22Rv1 (cell line): Measurements from ENCODE around the gene OPRM1.

Experiments
- ZFX ChIP-seq: fragments of 450-650 bp; IDR thresholded peaks from 2 replicates; pipeline ENCODE4 v1.6.1; 2017; ENCODE audit warnings: antibody characterized with exemption, borderline replicate concordance
- TF ChIP-seq, protein P1 (sequence below): fragments of 450-650 bp; IDR thresholded peaks from 2 replicates; pipeline ENCODE4 v1.5.1; 2017; ENCODE audit warnings: mild to moderate bottlenecking

DNA sequence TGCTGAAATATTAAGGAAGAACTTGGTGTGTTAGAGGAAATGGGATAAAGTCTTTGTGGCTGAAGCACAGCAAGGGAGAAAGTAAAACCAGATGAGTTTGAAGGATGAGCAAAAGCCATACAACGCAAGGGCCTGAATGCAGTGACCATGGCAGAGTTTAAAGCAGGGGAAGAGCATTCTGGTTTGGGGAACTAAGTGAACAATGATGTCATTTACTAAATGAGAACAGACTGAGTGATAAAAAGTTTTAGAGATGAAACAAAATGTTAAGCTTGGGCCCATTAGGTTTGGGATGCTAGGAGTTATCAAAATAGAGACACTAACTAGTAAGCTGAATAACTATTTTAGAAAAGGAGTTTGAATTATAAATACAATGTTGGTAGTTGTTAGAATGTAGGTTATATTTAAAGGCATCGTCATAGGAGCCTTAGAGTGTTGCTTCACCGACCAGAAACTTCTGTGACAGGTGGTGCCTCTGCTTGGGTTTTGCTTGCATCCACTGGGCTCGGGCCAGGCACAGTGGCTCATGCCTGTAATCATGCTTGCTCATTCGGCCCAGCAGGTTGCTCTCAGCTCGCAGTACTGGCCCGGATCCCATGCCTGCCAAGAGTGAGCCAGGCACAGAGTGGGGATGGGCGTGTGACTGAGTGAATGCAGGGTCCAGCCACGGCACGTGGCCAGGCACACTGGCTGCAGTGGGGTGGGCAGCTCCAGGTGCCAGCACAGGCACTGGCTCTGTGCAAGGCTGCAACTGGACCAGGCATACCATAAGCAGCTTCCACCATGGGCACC, 37.4 kb upstream of the OPRM1 start:
- TF ChIP-seq, protein P1, sequence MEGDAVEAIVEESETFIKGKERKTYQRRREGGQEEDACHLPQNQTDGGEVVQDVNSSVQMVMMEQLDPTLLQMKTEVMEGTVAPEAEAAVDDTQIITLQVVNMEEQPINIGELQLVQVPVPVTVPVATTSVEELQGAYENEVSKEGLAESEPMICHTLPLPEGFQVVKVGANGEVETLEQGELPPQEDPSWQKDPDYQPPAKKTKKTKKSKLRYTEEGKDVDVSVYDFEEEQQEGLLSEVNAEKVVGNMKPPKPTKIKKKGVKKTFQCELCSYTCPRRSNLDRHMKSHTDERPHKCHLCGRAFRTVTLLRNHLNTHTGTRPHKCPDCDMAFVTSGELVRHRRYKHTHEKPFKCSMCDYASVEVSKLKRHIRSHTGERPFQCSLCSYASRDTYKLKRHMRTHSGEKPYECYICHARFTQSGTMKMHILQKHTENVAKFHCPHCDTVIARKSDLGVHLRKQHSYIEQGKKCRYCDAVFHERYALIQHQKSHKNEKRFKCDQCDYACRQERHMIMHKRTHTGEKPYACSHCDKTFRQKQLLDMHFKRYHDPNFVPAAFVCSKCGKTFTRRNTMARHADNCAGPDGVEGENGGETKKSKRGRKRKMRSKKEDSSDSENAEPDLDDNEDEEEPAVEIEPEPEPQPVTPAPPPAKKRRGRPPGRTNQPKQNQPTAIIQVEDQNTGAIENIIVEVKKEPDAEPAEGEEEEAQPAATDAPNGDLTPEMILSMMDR = no peak
- no peak for TF ChIP-seq ZFX
